H1 (cell line): ENCODE measurements around the gene RHBDD1. TPM values are rescaled to one million over a fixed set of nuclear protein-coding genes. Genes with fewer than 3 reads are reported as not detected.

Experiments used
- CTCF ChIA-PET: fragments of 300-600 bp; sonication (Branson Sonifier 250); formaldehyde crosslinking; loops from one replicate; lab custom pipeline; 2021; ENCODE audit not compliant: partially characterized antibody; lab: Charles Lee
- POLR2A ChIA-PET: fragments of 300-600 bp; sonication (Branson Sonifier 250); formaldehyde crosslinking; loops from one replicate; lab custom pipeline; 2021; ENCODE audit warnings: inconsistent platforms; ENCODE audit not compliant: partially characterized antibody; lab: Charles Lee
- DNase-seq, 2 experiments: peaks; one replicate each; pipeline versions ENCODE4 v3.0.0 to v3.0.0-alpha.2; 2010 to 2022; ENCODE audit warnings: low spot score in 2 of 2, low read depth in 1 of 2, mixed read lengths in 1 of 2
- FAIRE-seq: peaks from 2 replicates; lab custom pipeline; 2011; peaks lifted over from hg19 to GRCh38; lab: Jason Lieb, UNC
- H2AFZ ChIP-seq: 2 replicates; pipeline ENCODE4 v1.8.1; 2012; ENCODE audit warnings: low read length, inconsistent platforms
- H2AK5ac ChIP-seq: 2 replicates; pipeline ENCODE4 v1.6.1; 2013; ENCODE audit warnings: low read depth, low read length
- H2BK120ac ChIP-seq: replicated peaks from 2 replicates; pipeline ENCODE3; 2013; ENCODE audit warnings: low read depth, low read length, inconsistent platforms
- H2BK12ac ChIP-seq: 2 replicates; pipeline ENCODE4 v1.6.1; 2013; ENCODE audit warnings: low read depth, low read length
- H2BK15ac ChIP-seq: 2 replicates; pipeline ENCODE4 v1.6.1; 2013; ENCODE audit warnings: low read length
- H2BK20ac ChIP-seq: 2 replicates; pipeline ENCODE4 v1.6.1; 2013; ENCODE audit warnings: low read length
- H2BK5ac ChIP-seq: 2 replicates; pipeline ENCODE4 v1.6.1; 2013; ENCODE audit warnings: low read depth, low read length
- H3K14ac ChIP-seq: 2 replicates; pipeline ENCODE4 v1.6.1; 2013; ENCODE audit warnings: inconsistent platforms; ENCODE audit not compliant: insufficient read length
- H3K18ac ChIP-seq: 2 replicates; pipeline ENCODE4 v1.6.1; 2013; ENCODE audit warnings: low read length; ENCODE audit errors: extremely low read depth
- H3K23ac ChIP-seq: 2 replicates; pipeline ENCODE4 v1.6.1; 2013; ENCODE audit warnings: inconsistent platforms; ENCODE audit not compliant: insufficient read length
- H3K23me2 ChIP-seq: 2 replicates; pipeline ENCODE4 v1.6.1; 2013; ENCODE audit warnings: low read depth, low read length
- H3K27ac ChIP-seq: 2 replicates; pipeline ENCODE4 v1.6.1; 2011; ENCODE audit warnings: low read depth, low read length, inconsistent platforms
- H3K27me3 ChIP-seq, 4 experiments: replicated peaks in 1 of 4; 1 replicate in 1 of 4; 2 replicates in 3 of 4; pipeline versions ENCODE4 v1.6.1 to v1.8.1; 2011 to 2013; ENCODE audit warnings: low read length in 3 of 4, mild to moderate bottlenecking in 3 of 4, inconsistent platforms in 2 of 4, mixed read lengths in 2 of 4, moderate library complexity in 1 of 4; ENCODE audit not compliant: control insufficient read depth in 3 of 4, insufficient read depth in 3 of 4; ENCODE audit errors: extremely low read depth in 1 of 4
- H3K36me3 ChIP-seq, 4 experiments: 2 replicates each; pipeline versions ENCODE4 v1.6.1 to v1.8.1; 2011 to 2013; ENCODE audit warnings: mild to moderate bottlenecking in 4 of 4, low read length in 3 of 4, moderate library complexity in 2 of 4, control low read depth in 1 of 4, inconsistent platforms in 1 of 4; ENCODE audit not compliant: insufficient read depth in 4 of 4, control insufficient read depth in 2 of 4
- H3K4ac ChIP-seq: replicated peaks from 2 replicates; pipeline ENCODE3; 2013; ENCODE audit warnings: low read length, low read depth, mixed read lengths, inconsistent platforms; ENCODE audit not compliant: insufficient read length
- H3K4me1 ChIP-seq, 4 experiments: replicated peaks in 1 of 4; 1 replicate in 1 of 4; 2 replicates in 3 of 4; pipeline versions ENCODE4 v1.6.1 to v1.8.1; 2011 to 2013; ENCODE audit warnings: low read length in 3 of 4, inconsistent platforms in 2 of 4, mixed read lengths in 1 of 4; ENCODE audit not compliant: insufficient read depth in 4 of 4, control insufficient read depth in 3 of 4
- H3K4me2 ChIP-seq, 2 experiments: 2 replicates each; pipeline versions ENCODE4 v1.6.1 to v1.8.1; 2011 to 2013; ENCODE audit warnings: low read depth in 2 of 2, low read length in 2 of 2, control low read depth in 1 of 2, inconsistent platforms in 1 of 2, mild to moderate bottlenecking in 1 of 2; ENCODE audit not compliant: insufficient read depth in 1 of 2
- H3K4me3 ChIP-seq, 4 experiments: fragments of 200-600, 300-600 bp in 1 of 4; sonication (generic), shearing (Covaris generic), sonication (Bioruptor Twin) in 1 of 4; 2 replicates each; pipeline versions ENCODE4 v1.5.1 to v1.8.1; 2011 to 2016; ENCODE audit warnings: low read length in 4 of 4, low read depth in 3 of 4, control low read depth in 2 of 4, inconsistent platforms in 2 of 4, mild to moderate bottlenecking in 2 of 4, mixed read lengths in 1 of 4, moderate library complexity in 1 of 4; ENCODE audit not compliant: insufficient read depth in 2 of 4; ENCODE audit errors: extremely low read depth in 1 of 4
- H3K56ac ChIP-seq: replicated peaks from 2 replicates; pipeline ENCODE3; 2013; ENCODE audit warnings: low read depth, mild to moderate bottlenecking, mixed read lengths, low read length, inconsistent platforms; ENCODE audit not compliant: insufficient read length
- H3K79me1 ChIP-seq: 2 replicates; pipeline ENCODE4 v1.6.1; 2013; ENCODE audit warnings: low read depth, low read length, control low read depth
- H3K79me2 ChIP-seq, 2 experiments: 2 replicates each; pipeline versions ENCODE4 v1.6.1 to v1.8.1; 2012 to 2013; ENCODE audit warnings: low read length in 2 of 2, mild to moderate bottlenecking in 2 of 2, inconsistent platforms in 1 of 2; ENCODE audit not compliant: insufficient read depth in 2 of 2, control insufficient read depth in 1 of 2
- H3K9ac ChIP-seq, 4 experiments: replicated peaks in 1 of 4; 1 replicate in 1 of 4; 2 replicates in 3 of 4; pipeline versions ENCODE4 v1.6.1 to v1.8.1; 2011 to 2013; ENCODE audit warnings: low read depth in 3 of 4, low read length in 3 of 4, control low read depth in 2 of 4, mild to moderate bottlenecking in 2 of 4, moderate library complexity in 2 of 4, inconsistent platforms in 1 of 4; ENCODE audit errors: extremely low read depth in 1 of 4
- H3K9me3 ChIP-seq, 2 experiments: 2 replicates each; pipeline versions ENCODE4 v1.6.1 to v1.8.1; 2012 to 2013; ENCODE audit warnings: mild to moderate bottlenecking in 2 of 2, moderate library complexity in 2 of 2, control low read depth in 1 of 2, inconsistent platforms in 1 of 2, low read depth in 1 of 2, low read length in 1 of 2, mixed read lengths in 1 of 2; ENCODE audit not compliant: insufficient read depth in 2 of 2
- H4K20me1 ChIP-seq, 2 experiments: replicated peaks in 1 of 2; 2 replicates each; pipeline versions ENCODE3 to v1.8.1; 2011 to 2013; ENCODE audit warnings: inconsistent platforms in 2 of 2, low read length in 2 of 2, mild to moderate bottlenecking in 1 of 2; ENCODE audit not compliant: insufficient read depth in 2 of 2, control insufficient read depth in 1 of 2
- H4K5ac ChIP-seq: 2 replicates; pipeline ENCODE4 v1.6.1; 2013; ENCODE audit warnings: low read length, low read depth, mixed read lengths, inconsistent platforms; ENCODE audit not compliant: insufficient read length
- H4K8ac ChIP-seq: 2 replicates; pipeline ENCODE4 v1.8.0; 2013; ENCODE audit warnings: mild to moderate bottlenecking, moderate library complexity, low read length, inconsistent platforms; ENCODE audit not compliant: insufficient read depth; ENCODE audit errors: extremely low read depth
- H4K91ac ChIP-seq: replicated peaks from 2 replicates; pipeline ENCODE3; 2013; ENCODE audit warnings: low read length, mixed read lengths, inconsistent platforms; ENCODE audit not compliant: insufficient read length
- CHD2 ChIP-seq: IDR thresholded peaks from 2 replicates; pipeline ENCODE4 v1.6.1; 2012; ENCODE audit warnings: low read length, improper control_type of control experiment
- NRF1 ChIP-seq: IDR thresholded peaks from 2 replicates; pipeline ENCODE4 v1.6.1; 2011; ENCODE audit warnings: mild to moderate bottlenecking, low read depth, low read length, improper control_type of control experiment
- POLR2A ChIP-seq, 2 experiments: IDR thresholded peaks; 1 replicate in 1 of 2; 2 replicates in 1 of 2; pipeline ENCODE4 v1.6.1; 2011; ENCODE audit warnings: low read depth in 2 of 2, low read length in 2 of 2, mild to moderate bottlenecking in 2 of 2; ENCODE audit errors: control extremely low read depth in 1 of 2
- TCF12 ChIP-seq: IDR thresholded peaks from 2 replicates; pipeline ENCODE4 v1.6.1; 2011; ENCODE audit warnings: low read depth, mild to moderate bottlenecking, low read length
- USF2 ChIP-seq: IDR thresholded peaks from 2 replicates; pipeline ENCODE4 v1.6.1; 2011; ENCODE audit warnings: low read length, improper control_type of control experiment
- WGBS, 2 experiments: shearing (Covaris generic) in 1 of 2; methylation state at CpG; one replicate each; pipeline versions ENCODE4 v1.1.6 to v1.1.7; 2013 to 2015; ENCODE audit warnings: low lambda C conversion rate in 2 of 2, mixed read lengths in 2 of 2, inconsistent platforms in 1 of 2, low coverage in 1 of 2, missing lambda C conversion rate in 1 of 2; ENCODE audit not compliant: insufficient replicate concordance in 2 of 2, insufficient coverage in 1 of 2, insufficient read length in 1 of 2; ENCODE audit errors: extremely low coverage in 1 of 2, missing lambda C conversion rate in 1 of 2; 5-methylcytosine and 5-hydroxymethylcytosine counted together
- polyA plus RNA-seq, 7 experiments: library from polyadenylated mRNA; depleted of rRNA in 3 of 7; stranded (reverse) in 5 of 7; unstranded in 2 of 7; fragments of >200 nt in 5 of 7; fragments of 200-250 nt in 2 of 7; gene quantifications; 1 replicate in 5 of 7; 2 replicates in 1 of 7; 4 replicates in 1 of 7; pipeline versions ENCODE4 v1.2.1 to v1.2.3, GENCODE V29; 2011 to 2013; ENCODE audit warnings: missing spikeins in 2 of 7, mixed read lengths in 2 of 7
- total RNA-seq: library from RNA; stranded (reverse); fragmentation: NEBNext Ultra II Directional; extraction: Animal tissue kit (Norgen Biotek cat#: 25700); gene quantifications from 2 replicates; pipeline ENCODE4 v1.2.1, GENCODE V29; 2021

Gene RHBDD1
- total and polyA plus RNA-seq, 2 of the 8 experiments (the other 6 are each of a cell fraction or from before 2014, with no cell fraction given), result 10.5 to 23.1 TPM

GRCh38 chr2:226981791-226982326 lies 146.0 kb downstream of the RHBDD1 start:
- no peak for FAIRE-seq

More at GRCh38 chr2:226981791-226982326, 146.0 kb downstream of the RHBDD1 start:
- H2BK15ac ChIP-seq, result no peak overlapping the region
- H3K14ac ChIP-seq, result no peak overlapping the region
- no peaks in the 10 kb centered on the region for H3K79me2 ChIP-seq
- no peak overlapping the region for H2BK20ac ChIP-seq
- H3K23me2 ChIP-seq, result no peaks in the 10 kb centered on the region
- H3K56ac ChIP-seq, result no peak overlapping the region
- no peak overlapping the region for H3K4me2 ChIP-seq
- no peak overlapping the region for H2BK12ac ChIP-seq
- H2AFZ ChIP-seq, result no peak overlapping the region
- ChIA-PET POLR2A (no interaction called here), CTCF (interaction anchor here (0.8 to 5.5 kb wide), 7 partner anchors 9 to 1315 kb away, joined by 3 to 33 read pairs (median 3); no protein-coding TSS in a partner anchor)
- no peak overlapping the region for H3K27ac ChIP-seq
- no peak overlapping the region for H3K4me3 ChIP-seq
- no peaks in the 10 kb centered on the region for H3K79me1 ChIP-seq
- H3K9me3 ChIP-seq, result no peaks in the 10 kb centered on the region
- WGBS, 2 experiments, result 86% methylated on average over 3 of the region's 3 CpGs; no CpG with 5 or more reads in 1 of the 2 experiments
- H3K4ac ChIP-seq, result no peak overlapping the region
- H2BK120ac ChIP-seq, result no peak overlapping the region
- H2AK5ac ChIP-seq, result no peak overlapping the region
- H2BK5ac ChIP-seq, result no peak overlapping the region
- H3K36me3 ChIP-seq, result no peaks in the 10 kb centered on the region
- TF ChIP-seq CHD2 (no peak), USF2 (no peak), POLR2A (IDR thresholded peaks at IDR 0.05; ENCODE audit: control extremely low read depth in 1 of 2, low read depth in 2 of 2, low read length in 2 of 2) (no peak), NRF1 (no peak), TCF12 (no peak)
- H3K23ac ChIP-seq, result no peak overlapping the region
- DNase-seq, result no peak
- no peak overlapping the region for H4K5ac ChIP-seq
- no peak overlapping the region for H4K8ac ChIP-seq
- no peaks in the 10 kb centered on the region for H4K20me1 ChIP-seq
- no peak overlapping the region for H3K9ac ChIP-seq
- H4K91ac ChIP-seq, result no peak overlapping the region
- no peak overlapping the region for H3K18ac ChIP-seq
- no peaks in the 10 kb centered on the region for H3K27me3 ChIP-seq
- peaks cover 0 to 9% (median 0%) of the 10 kb centered on the region in 4 experiments; a peak in 2 of 7 replicates for H3K4me1 ChIP-seq
